GM19468 (cell line): ENCODE data around the gene ALX4.

Experiments used
- ATAC-seq: cut with Tn5 transposase; IDR thresholded peaks from one replicate; pipeline ENCODE4 v1.9.1; 2021; ENCODE audit warnings: mild to moderate bottlenecking, moderate library complexity, moderate number of reproducible peaks; ENCODE audit not compliant: unreplicated experiment; ENCODE audit errors: extremely low read depth

ALX4 gene

GRCh38 chr11:44304091-44305025 is 5.6 kb downstream of the ALX4 start:
- ATAC-seq: no peak

- ATAC-seq: no peak
Measured at GRCh38 chr11:44303401-44303938, 6.5 kb downstream of the ALX4 start.

GRCh38 chr11:44301564-44302271 is 8.2 kb downstream of the ALX4 start:
- no peak for ATAC-seq

- no peak for ATAC-seq
Measured at GRCh38 chr11:44300844-44301563, 8.9 kb downstream of the ALX4 start.

GRCh38 chr11:44298862-44299261 is 11.1 kb downstream of the ALX4 start:
- no peak for ATAC-seq

- no peak for ATAC-seq
Measured at GRCh38 chr11:44290208-44290607, 19.7 kb downstream of the ALX4 start.

- ATAC-seq: no peak
Measured at GRCh38 chr11:44288133-44288526, 21.8 kb downstream of the ALX4 start.

- ATAC-seq: no peak
Measured at GRCh38 chr11:44286911-44287310, 23.0 kb downstream of the ALX4 start.

- no peak for ATAC-seq
Measured at GRCh38 chr11:44286268-44286880, 23.6 kb downstream of the ALX4 start.

- no peak for ATAC-seq
Measured at GRCh38 chr11:44285756-44286155, 24.2 kb downstream of the ALX4 start.

GRCh38 chr11:44282620-44283019 is 27.3 kb downstream of the ALX4 start:
- no peak for ATAC-seq

GRCh38 chr11:44281151-44281550 is 28.8 kb downstream of the ALX4 start:
- no peak for ATAC-seq

- no peak for ATAC-seq
Measured at GRCh38 chr11:44280257-44280656, 29.7 kb downstream of the ALX4 start.

- no peak for ATAC-seq
Measured at GRCh38 chr11:44279483-44279882, 30.5 kb downstream of the ALX4 start.

GRCh38 chr11:44277196-44278090 is 32.5 kb downstream of the ALX4 start:
- no peak for ATAC-seq

GRCh38 chr11:44275961-44276550 is 33.9 kb downstream of the ALX4 start:
- ATAC-seq: no peak

GRCh38 chr11:44275241-44275640 is 34.7 kb downstream of the ALX4 start:
- ATAC-seq: no peak

- no peak for ATAC-seq
Measured at GRCh38 chr11:44274404-44274803, 35.5 kb downstream of the ALX4 start.

- no peak for ATAC-seq
Measured at GRCh38 chr11:44271286-44271685, 38.7 kb downstream of the ALX4 start.
